Left renal cortex interstitium (tissue), 4 donors: ENCODE measurements around the gene S1PR3. TPM values are rescaled to one million over a fixed set of nuclear protein-coding genes. Genes with fewer than 3 reads are reported as not detected.

Source experiments
- polyA plus RNA-seq, 4 donors: library from polyadenylated mRNA; unstranded; fragments of 120-200 nt; gene quantifications; one replicate each; pipeline ENCODE4 v1.2.1, GENCODE V29; 2013; ENCODE audit not compliant: insufficient read length in 4 of 4

The S1PR3 gene
- polyA plus RNA-seq, 4 donors: 48.0 to 70.5 (median 60.9) TPM

Other genes with a start within 250 kb of the S1PR3 start
- 1 to 10 TPM; 2.5 to 3.5 (median 2.9) TPM for gene SHC3, start 187.3 kb downstream of the S1PR3 start, polyA plus RNA-seq